Thyroid gland (tissue), 4 donors: ENCODE measurements around the gene TMEM125. TPM values are rescaled to one million over a fixed set of nuclear protein-coding genes. Genes with fewer than 3 reads are reported as not detected.
A peak's percentile ranks its signal among the peaks of the same experiment; 100 is the strongest.

ENCODE experiments used
- DNase-seq, 2 donors: peaks; one replicate each; pipeline ENCODE4 v3.0.0-alpha.2; 2019
- H3K27ac ChIP-seq, 3 donors: fragments of 200-600 bp; sonication (generic); 1 replicate in 2 of 3; 2 replicates in 1 of 3; pipeline ENCODE4 v1.5.1; 2016 to 2019; ENCODE audit warnings: mild to moderate bottlenecking in 1 of 3, moderate library complexity in 1 of 3
- H3K27me3 ChIP-seq: fragments of 200-600 bp; sonication (generic); one replicate; pipeline ENCODE4 v1.5.1; 2019
- H3K36me3 ChIP-seq, 2 donors: fragments of 200-600 bp; sonication (generic); one replicate each; pipeline ENCODE4 v1.5.1; 2016 to 2019
- H3K4me1 ChIP-seq, 2 donors: fragments of 200-600 bp; sonication (generic); one replicate each; pipeline ENCODE4 v1.5.1; 2017 to 2019
- H3K4me3 ChIP-seq, 3 donors: fragments of 200-600 bp; sonication (generic); replicated peaks in 1 of 3; 1 replicate in 2 of 3; 2 replicates in 1 of 3; pipeline ENCODE4 v1.5.1; 2016; ENCODE audit warnings: mild to moderate bottlenecking in 1 of 3
- H3K9me3 ChIP-seq: fragments of 200-600 bp; sonication (generic); one replicate; pipeline ENCODE4 v1.5.1; 2017
- CTCF ChIP-seq, 6 experiments: fragments of 200-600 bp in 3 of 6; fragments of 450-650 bp in 3 of 6; sonication (generic) in 3 of 6; IDR thresholded peaks; one replicate each; pipeline ENCODE4 v1.5.1; 2016 to 2019; ENCODE audit warnings: antibody characterized with exemption in 6 of 6, mild to moderate bottlenecking in 2 of 6, inconsistent platforms in 1 of 6, moderate library complexity in 1 of 6
- POLR2A ChIP-seq, 2 donors: fragments of 450-650 bp; IDR thresholded peaks; one replicate each; pipeline ENCODE4 v1.6.1; 2017; ENCODE audit warnings: antibody characterized with exemption in 2 of 2, mild to moderate bottlenecking in 2 of 2, moderate library complexity in 1 of 2
- WGBS, 2 donors: methylation state at CpG; one replicate each; pipeline ENCODE4 v1.1.5; 2017; 5-methylcytosine and 5-hydroxymethylcytosine counted together
- intact Hi-C: fragments of 100-400 bp; cut with DNase I; formaldehyde crosslinking; loops from one replicate; pipeline ENCODE4 v1.15.1; 2023
- total RNA-seq, 4 donors: library from RNA; depleted of rRNA; stranded (reverse); fragments of >200 nt; gene quantifications; one replicate each; pipeline ENCODE4 v1.2.3, GENCODE V29; 2016

TMEM125 gene
- total RNA-seq, 4 donors from 2014 or later, result 50.8 to 127 (median 89.8) TPM

- H3K4me3 ChIP-seq, result no peak overlapping the region
- no peak overlapping the region for H3K27ac ChIP-seq
- no peak for TF ChIP-seq POLR2A (IDR thresholded peaks at IDR 0.05)
- no peak for TF ChIP-seq CTCF (IDR thresholded peaks at IDR 0.05)
- no peaks in the 10 kb centered on the region for H3K27me3 ChIP-seq
- DNase-seq, result no peak
- no peaks in the 10 kb centered on the region for H3K9me3 ChIP-seq
- H3K36me3 ChIP-seq, result no peaks in the 10 kb centered on the region
- 62 to 71% methylated on average over 1 of the region's 1 CpG for WGBS, 2 donors
- H3K4me1 ChIP-seq, result peaks cover 19 to 36% of the 10 kb centered on the region in 2 donors
- intact Hi-C loops, result loop anchor here (5.0 kb wide), 1 partner anchor 180 kb away; no protein-coding TSS in a partner anchor
Observed at GRCh38 chr1:43237121-43237520, 32.7 kb upstream of the TMEM125 start.

GRCh38 chr1:43238085-43238484, 31.7 kb upstream of the TMEM125 start:
- H3K9me3 ChIP-seq, result no peaks in the 10 kb centered on the region
- H3K27me3 ChIP-seq, result no peaks in the 10 kb centered on the region
- DNase-seq, result peak; percentile 83
- no peak for TF ChIP-seq POLR2A (IDR thresholded peaks at IDR 0.05)
- TF ChIP-seq CTCF (IDR thresholded peaks at IDR 0.05), result peak; percentile 50 to 87 (median 80)
- H3K4me3 ChIP-seq, result no peak overlapping the region
- intact Hi-C loops, result loop anchor here (5.0 kb wide), 1 partner anchor 179 kb away; no protein-coding TSS in a partner anchor
- H3K27ac ChIP-seq, result peak overlapping the region in 2 of 3 donors; percentile 3 to 42
- 8 to 11% methylated on average over 5 of the region's 5 CpGs for WGBS, 2 donors
- H3K36me3 ChIP-seq, result no peaks in the 10 kb centered on the region
- peaks cover 19 to 36% of the 10 kb centered on the region in 2 donors for H3K4me1 ChIP-seq

GRCh38 chr1:43238991-43239469, 30.8 kb upstream of the TMEM125 start:
- H3K4me3 ChIP-seq, result no peak overlapping the region
- no peaks in the 10 kb centered on the region for H3K27me3 ChIP-seq
- peak overlapping the region in 2 of 3 donors; percentile 43 to 54 for H3K27ac ChIP-seq
- DNase-seq, result peak; percentile 93 to 94
- 34 to 37% methylated on average over 3 of the region's 3 CpGs for WGBS, 2 donors
- H3K4me1 ChIP-seq, result peaks cover 19 to 36% of the 10 kb centered on the region in 2 donors
- no peaks in the 10 kb centered on the region for H3K36me3 ChIP-seq
- no peaks in the 10 kb centered on the region for H3K9me3 ChIP-seq
- TF ChIP-seq CTCF (IDR thresholded peaks at IDR 0.05) (no peak), POLR2A (IDR thresholded peaks at IDR 0.05) (no peak)
- intact Hi-C loops, result loop anchor here (5.0 kb wide), 1 partner anchor 178 kb away; no protein-coding TSS in a partner anchor

- H3K27ac ChIP-seq, result peak overlapping the region in 2 of 3 donors; percentile 43 to 54
- DNase-seq, result no peak
- no peaks in the 10 kb centered on the region for H3K27me3 ChIP-seq
- no peaks in the 10 kb centered on the region for H3K9me3 ChIP-seq
- WGBS, 2 donors, result 66 to 76% methylated on average over 3 of the region's 3 CpGs
- TF ChIP-seq CTCF (IDR thresholded peaks at IDR 0.05) (no peak), POLR2A (IDR thresholded peaks at IDR 0.05) (no peak)
- peaks cover 19 to 36% of the 10 kb centered on the region in 2 donors for H3K4me1 ChIP-seq
- intact Hi-C loops, result loop anchor here (5.0 kb wide), 1 partner anchor 178 kb away; no protein-coding TSS in a partner anchor
- no peaks in the 10 kb centered on the region for H3K36me3 ChIP-seq
- H3K4me3 ChIP-seq, result no peak overlapping the region
Observed at GRCh38 chr1:43239484-43239883, 30.3 kb upstream of the TMEM125 start.

- TF ChIP-seq POLR2A (IDR thresholded peaks at IDR 0.05), result peak in 1 of 2 donors; percentile 22
- TF ChIP-seq CTCF (IDR thresholded peaks at IDR 0.05), result no peak
- Histone ChIP-seq H3K27ac (no peak overlapping the region), H3K27me3 (no peaks in the 10 kb centered on the region), H3K9me3 (no peaks in the 10 kb centered on the region), H3K4me1 (peaks cover 19 to 36% of the 10 kb centered on the region in 2 donors), H3K36me3 (no peaks in the 10 kb centered on the region), H3K4me3 (no peak overlapping the region)
- peak; percentile 63 to 74 for DNase-seq
- intact Hi-C loops, result no loop called here
- 41 to 53% methylated on average over 6 of the region's 6 CpGs for WGBS, 2 donors
Observed at GRCh38 chr1:43241413-43241836, 28.4 kb upstream of the TMEM125 start.
